Nephron (organoid): Measurements from ENCODE around the gene METRNL.
"Not testable (repeated sequence)": the region's sequence is repeated elsewhere in the genome, so short reads cannot be mapped to it uniquely, and the experiment has no call there.

Experiments
- H3K27ac Mint-ChIP-seq, 3 experiments: 2 replicates each; pipeline ENCODE4 v1.8.0; 2020; ENCODE audit warnings: mixed read lengths in 3 of 3, mild to moderate bottlenecking in 2 of 3, moderate library complexity in 1 of 3
- H3K27me3 Mint-ChIP-seq: 2 replicates; pipeline ENCODE4 v1.8.0; 2021; ENCODE audit warnings: low read depth, mild to moderate bottlenecking, moderate library complexity, mixed read lengths
- H3K36me3 Mint-ChIP-seq: 2 replicates; pipeline ENCODE4 v1.8.0; 2020; ENCODE audit warnings: low read depth, mixed read lengths
- H3K4me1 Mint-ChIP-seq: 2 replicates; pipeline ENCODE4 v1.8.0; 2020; ENCODE audit warnings: mixed read lengths
- H3K4me3 Mint-ChIP-seq, 3 experiments: 2 replicates each; pipeline ENCODE4 v1.8.0; 2020; ENCODE audit warnings: mild to moderate bottlenecking in 3 of 3, mixed read lengths in 3 of 3, moderate library complexity in 2 of 3
- H3K9me3 Mint-ChIP-seq: 2 replicates; pipeline ENCODE4 v1.8.0; 2020; ENCODE audit warnings: mixed read lengths
- CTCF ChIP-seq, 3 experiments: fragments of 200-600 bp; sonication (generic); IDR thresholded peaks; one replicate each; pipeline ENCODE4 v1.5.0; 2021; ENCODE audit warnings: antibody characterized with exemption in 3 of 3; ENCODE audit not compliant: unreplicated experiment in 3 of 3

METRNL gene

GRCh38 chr17:83135692-83136091, 56.3 kb downstream of the METRNL start:
- H3K9me3 Mint-ChIP-seq = peaks cover 4% of the 10 kb centered on the region
- H3K36me3 Mint-ChIP-seq = no peaks in the 10 kb centered on the region
- no peak overlapping the region for H3K27ac Mint-ChIP-seq
- TF ChIP-seq CTCF (IDR thresholded peaks at IDR 0.05; ENCODE audit: unreplicated experiment in 3 of 3) = no peak
- H3K4me1 Mint-ChIP-seq = no peaks in the 10 kb centered on the region
- H3K4me3 Mint-ChIP-seq = no peak overlapping the region
- H3K27me3 Mint-ChIP-seq = peaks cover 13% of the 10 kb centered on the region

GRCh38 chr17:83136156-83136555, 56.7 kb downstream of the METRNL start:
- Mint-ChIP-seq H3K36me3 (no peaks in the 10 kb centered on the region), H3K4me3 (no peak overlapping the region), H3K9me3 (peaks cover 5% of the 10 kb centered on the region), H3K4me1 (no peaks in the 10 kb centered on the region), H3K27ac (no peak overlapping the region), H3K27me3 (peaks cover 13% of the 10 kb centered on the region)
- TF ChIP-seq CTCF (IDR thresholded peaks at IDR 0.05; ENCODE audit: unreplicated experiment in 3 of 3) = no peak

GRCh38 chr17:83136931-83137330, 57.5 kb downstream of the METRNL start:
- peaks cover 8% of the 10 kb centered on the region for H3K27me3 Mint-ChIP-seq
- no peaks in the 10 kb centered on the region for H3K4me1 Mint-ChIP-seq
- H3K9me3 Mint-ChIP-seq = peaks cover 12% of the 10 kb centered on the region
- no peak for TF ChIP-seq CTCF (IDR thresholded peaks at IDR 0.05; ENCODE audit: unreplicated experiment in 3 of 3)
- H3K27ac Mint-ChIP-seq = no peak overlapping the region
- no peak overlapping the region for H3K4me3 Mint-ChIP-seq
- H3K36me3 Mint-ChIP-seq = no peaks in the 10 kb centered on the region

GRCh38 chr17:83137523-83137922, 58.1 kb downstream of the METRNL start:
- Mint-ChIP-seq H3K27ac (no peak overlapping the region), H3K9me3 (peaks cover 17% of the 10 kb centered on the region), H3K27me3 (peaks cover 8% of the 10 kb centered on the region), H3K4me1 (no peaks in the 10 kb centered on the region), H3K4me3 (no peak overlapping the region), H3K36me3 (no peaks in the 10 kb centered on the region)
- no peak for TF ChIP-seq CTCF (IDR thresholded peaks at IDR 0.05; ENCODE audit: unreplicated experiment in 3 of 3)

GRCh38 chr17:83138820-83139219, 59.4 kb downstream of the METRNL start:
- no peak for TF ChIP-seq CTCF (IDR thresholded peaks at IDR 0.05; ENCODE audit: unreplicated experiment in 3 of 3)
- peaks cover 24% of the 10 kb centered on the region for H3K9me3 Mint-ChIP-seq
- H3K27ac Mint-ChIP-seq = no peak overlapping the region
- H3K27me3 Mint-ChIP-seq = peaks cover 8% of the 10 kb centered on the region
- H3K36me3 Mint-ChIP-seq = no peaks in the 10 kb centered on the region
- H3K4me1 Mint-ChIP-seq = no peaks in the 10 kb centered on the region
- H3K4me3 Mint-ChIP-seq = no peak overlapping the region

- peaks cover 12% of the 10 kb centered on the region for H3K27me3 Mint-ChIP-seq
- not testable (repeated sequence) for H3K36me3 Mint-ChIP-seq, H3K4me1 Mint-ChIP-seq, H3K4me3 Mint-ChIP-seq, H3K27ac Mint-ChIP-seq
- H3K9me3 Mint-ChIP-seq = peaks cover 26% of the 10 kb centered on the region
Observed at GRCh38 chr17:83139541-83140248, 60.3 kb downstream of the METRNL start.

- H3K36me3 Mint-ChIP-seq, H3K4me3 Mint-ChIP-seq, H3K4me1 Mint-ChIP-seq, H3K27ac Mint-ChIP-seq: not testable (repeated sequence)
- Mint-ChIP-seq H3K9me3 (peaks cover 26% of the 10 kb centered on the region), H3K27me3 (peaks cover 12% of the 10 kb centered on the region)
Observed at GRCh38 chr17:83140249-83140566, 60.8 kb downstream of the METRNL start.
